Hippocampal formation (tissue), 2 donors: ENCODE measurements around the gene ZBTB9.
"Not testable (repeated sequence)": the region's sequence is repeated elsewhere in the genome, so short reads cannot be mapped to it uniquely, and the experiment has no call there.

Source experiments
- DNase-seq, 2 donors: peaks; one replicate each; lab custom pipeline; 2025; lab: John Stamatoyannopoulos, UW

ZBTB9 gene

DNA sequence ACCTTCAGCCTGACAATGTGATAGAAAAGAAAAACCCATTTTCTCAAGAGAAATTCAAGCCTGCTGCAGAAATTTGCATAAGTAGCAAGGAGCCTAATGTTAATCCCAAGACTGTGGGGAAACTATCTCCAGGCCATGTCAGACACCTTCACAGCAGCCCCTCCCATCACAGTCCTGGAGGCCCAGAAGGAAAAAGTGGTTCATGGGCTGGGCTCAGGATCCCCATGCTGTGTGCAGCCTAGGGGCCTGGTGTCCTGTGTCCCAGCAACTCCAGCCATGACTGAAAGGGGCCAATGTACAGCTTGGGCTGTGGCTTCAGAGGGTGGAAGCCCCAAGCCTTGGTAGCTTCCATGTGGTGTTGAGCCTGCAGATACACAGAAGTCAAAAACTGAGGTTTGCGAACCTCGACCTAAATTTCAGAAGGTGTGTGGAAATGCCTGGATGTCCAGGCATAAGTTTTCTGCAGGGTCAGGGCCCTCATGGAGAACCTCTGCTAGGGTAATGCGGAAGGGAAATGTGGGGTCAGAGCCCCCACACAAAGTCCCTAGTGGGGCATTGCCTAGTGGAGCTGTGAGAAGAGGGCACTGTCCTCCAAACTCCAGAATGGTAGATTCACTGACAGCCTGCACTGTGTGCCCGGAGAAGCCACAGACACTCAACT is 11.8 kb downstream of the ZBTB9 start:
- no peak for DNase-seq

DNA sequence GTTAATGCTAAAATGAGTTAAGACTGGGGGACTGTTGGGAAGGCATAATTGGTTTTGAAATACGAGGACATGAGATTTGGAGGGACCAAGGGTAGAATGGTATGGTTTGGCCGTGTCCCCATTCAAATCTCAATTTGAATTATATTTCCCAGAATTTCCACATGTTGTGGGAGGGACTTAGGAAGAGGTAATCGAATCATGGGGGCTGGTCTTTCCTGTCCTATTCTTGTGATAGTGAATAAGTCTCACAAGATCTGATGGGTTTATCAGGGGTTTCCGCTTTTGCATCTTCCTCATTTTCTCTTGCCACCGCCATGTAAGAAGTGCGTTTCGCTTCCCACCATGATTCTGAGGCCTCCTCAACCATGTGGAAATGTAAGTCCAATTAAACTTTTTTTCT is 12.7 kb downstream of the ZBTB9 start:
- DNase-seq = no peak

DNA sequence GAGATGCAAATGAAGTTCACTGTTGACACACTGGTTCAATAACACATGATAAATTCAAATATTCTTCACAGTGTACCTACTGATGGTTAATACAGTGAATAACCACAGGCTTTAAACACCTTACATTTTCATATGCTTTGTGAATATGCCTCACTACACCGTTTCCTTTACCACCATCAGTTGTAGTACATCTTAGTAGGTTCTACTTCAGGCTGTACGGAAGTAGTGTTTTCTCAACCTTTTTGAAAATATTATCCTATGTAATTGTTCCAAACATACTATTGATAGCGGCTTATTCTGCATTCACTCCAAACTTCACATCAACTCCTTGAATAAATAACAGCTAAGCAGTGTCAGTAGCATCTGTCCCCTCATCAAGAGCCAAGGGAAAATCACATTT is 15.3 kb downstream of the ZBTB9 start:
- no peak for DNase-seq

DNA sequence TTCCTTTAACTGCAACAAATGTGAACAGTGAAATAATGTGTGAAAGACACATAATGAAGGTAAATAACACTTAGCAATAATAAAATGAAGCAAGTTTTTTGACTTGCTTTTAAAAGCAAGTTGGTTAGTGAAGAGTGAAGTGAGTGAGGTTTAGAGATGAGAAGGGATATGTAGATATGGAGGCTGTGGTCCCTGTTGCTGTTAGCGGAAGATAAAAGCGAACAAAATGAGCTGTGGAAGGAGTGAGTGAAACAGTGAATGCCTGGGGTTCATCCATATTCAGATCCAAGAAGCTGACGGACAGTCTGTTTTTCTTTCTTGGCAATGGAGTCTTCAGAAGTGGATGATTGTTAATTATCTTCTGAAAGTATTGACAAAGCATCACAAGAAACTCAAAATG is 23.5 kb downstream of the ZBTB9 start:
- DNase-seq = no peak

DNA sequence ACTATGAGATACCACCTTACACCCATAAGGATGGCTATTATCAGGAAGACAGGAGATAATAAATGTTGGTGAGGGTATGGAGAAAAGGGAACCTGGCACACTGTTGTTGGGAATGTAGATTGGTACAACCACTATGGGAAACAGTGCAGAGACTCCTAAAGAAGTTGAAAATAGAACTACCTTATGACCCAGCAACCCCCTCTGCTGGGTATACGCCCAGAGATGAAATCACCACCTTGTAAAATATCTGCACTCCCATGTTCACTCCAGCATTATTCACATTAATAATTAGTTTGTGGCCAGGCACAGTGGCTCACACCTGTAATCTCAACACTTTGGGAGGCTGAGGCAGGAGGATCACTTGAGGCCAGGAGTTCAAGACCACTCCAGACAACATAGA is 26.8 kb downstream of the ZBTB9 start:
- DNase-seq = no peak

DNA sequence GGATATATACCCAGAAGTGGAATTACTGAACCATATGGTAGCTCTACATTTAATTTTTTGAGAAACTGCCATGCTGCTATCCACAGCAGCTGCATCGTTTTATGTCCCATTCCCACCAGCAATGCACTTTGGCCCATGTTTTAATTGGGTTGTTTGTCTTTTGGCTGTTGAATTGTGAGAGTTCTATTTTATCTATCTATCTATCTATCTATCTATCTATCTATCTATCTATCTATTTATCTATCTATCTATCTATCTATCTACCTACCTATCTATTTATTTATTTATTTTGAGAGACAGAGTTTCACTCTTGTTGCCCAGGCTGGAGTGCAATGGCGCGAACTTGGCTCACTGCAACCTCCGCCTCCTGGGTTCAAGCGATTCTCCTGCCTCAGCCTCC is 28.2 kb downstream of the ZBTB9 start:
- DNase-seq = not testable (repeated sequence)

DNA sequence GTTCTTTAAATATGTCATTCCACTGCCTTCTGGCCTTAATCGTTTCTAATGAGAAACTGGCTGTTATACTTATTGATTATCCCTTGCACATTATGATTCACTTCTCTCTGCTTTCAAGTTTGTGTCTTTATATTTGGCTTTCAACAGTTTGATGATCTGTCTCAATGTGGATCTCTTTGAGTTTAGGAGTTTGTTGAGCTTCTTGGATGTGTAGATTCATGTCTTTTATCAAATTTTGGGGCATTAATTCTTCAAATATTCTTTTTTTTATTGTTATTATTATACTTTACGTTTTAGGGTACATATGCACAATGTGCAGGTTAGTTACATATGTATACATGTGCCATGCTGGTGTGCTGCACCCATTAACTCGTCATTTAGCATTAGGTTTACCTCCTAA is 29.3 kb downstream of the ZBTB9 start:
- DNase-seq = no peak

DNA sequence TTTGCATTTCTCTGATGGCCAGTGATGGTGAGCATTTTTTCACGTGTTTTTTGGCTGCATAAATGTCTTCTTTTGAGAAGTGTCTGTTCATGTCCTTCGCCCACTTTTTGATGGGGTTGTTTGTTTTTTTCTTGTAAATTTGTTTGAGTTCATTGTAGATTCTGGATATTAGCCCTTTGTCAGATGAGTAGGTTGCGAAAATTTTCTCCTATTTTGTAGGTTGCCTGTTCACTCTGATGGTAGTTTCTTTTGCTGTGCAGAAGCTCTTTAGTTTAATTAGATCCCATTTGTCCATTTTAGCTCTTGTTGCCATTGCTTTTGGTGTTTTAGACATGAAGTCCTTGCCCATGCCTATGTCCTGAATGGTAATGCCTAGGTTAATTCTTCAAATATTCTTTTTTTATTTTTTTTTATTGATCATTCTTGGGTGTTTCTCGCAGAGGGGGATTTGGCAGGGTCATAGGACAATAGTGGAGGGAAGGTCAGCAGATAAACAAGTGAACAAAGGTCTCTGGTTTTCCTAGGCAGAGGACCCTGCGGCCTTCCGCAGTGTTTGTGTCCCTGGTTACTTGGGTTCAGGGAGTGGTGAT is 30.4 kb downstream of the ZBTB9 start:
- DNase-seq = not testable (repeated sequence)

DNA sequence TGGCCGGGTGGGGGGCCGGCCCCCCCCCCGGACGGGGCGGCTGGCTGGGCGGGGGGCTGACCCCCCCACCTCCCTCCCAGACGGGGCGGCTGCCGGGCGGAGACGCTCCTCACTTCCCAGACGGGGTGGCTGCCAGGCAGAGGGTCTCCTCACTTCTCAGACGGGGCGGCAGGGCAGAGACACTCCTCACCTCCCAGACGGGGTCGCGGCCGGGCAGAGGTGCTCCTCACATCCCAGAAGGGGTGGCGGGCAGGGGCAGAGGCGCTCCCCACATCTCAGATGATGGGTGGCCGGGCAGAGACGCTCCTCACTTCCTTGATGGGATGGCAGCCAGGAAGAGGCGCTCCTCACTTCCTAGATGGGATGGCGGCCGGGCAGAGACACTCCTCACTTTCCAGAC is 31.3 kb downstream of the ZBTB9 start:
- not testable (repeated sequence) for DNase-seq

DNA sequence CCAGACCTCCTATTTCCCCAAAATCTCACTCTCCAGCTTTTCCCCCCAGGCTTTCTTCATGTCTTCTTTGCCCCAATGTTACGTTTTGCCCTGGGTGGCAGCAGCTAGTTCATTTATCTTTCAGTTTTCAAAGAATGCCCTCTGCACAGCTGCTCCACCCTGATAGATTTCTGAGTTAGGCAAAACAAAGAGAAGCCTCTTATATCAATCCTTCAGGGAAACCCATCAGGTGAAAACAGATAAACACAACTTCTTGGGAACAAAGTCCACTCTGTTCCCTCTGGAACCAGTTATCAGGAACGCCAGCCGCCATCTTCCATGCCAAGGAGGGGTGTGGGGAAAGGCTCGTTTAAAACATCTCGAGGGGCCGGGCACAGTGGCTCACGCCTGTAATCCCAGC is 34.0 kb downstream of the ZBTB9 start:
- no peak for DNase-seq

DNA sequence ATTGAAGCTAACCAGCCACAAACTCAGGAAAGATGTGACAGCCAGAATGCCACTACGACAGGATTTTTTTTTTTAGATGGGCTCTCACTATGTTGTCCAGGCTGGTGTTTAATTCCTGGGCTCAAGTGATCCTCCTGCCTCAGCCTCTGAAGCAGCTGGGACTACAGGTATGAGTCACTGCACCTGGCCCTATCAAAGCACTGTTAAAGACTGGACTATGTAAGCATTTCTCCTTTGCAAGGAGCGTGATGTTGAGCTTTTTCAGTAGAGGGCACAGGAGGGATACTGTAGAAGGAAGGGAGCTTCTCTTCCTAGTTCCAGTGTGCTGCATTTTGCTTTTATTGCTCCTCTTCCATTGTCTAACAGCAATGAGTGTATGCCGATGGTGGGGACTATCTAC is 35.8 kb downstream of the ZBTB9 start:
- DNase-seq = no peak

DNA sequence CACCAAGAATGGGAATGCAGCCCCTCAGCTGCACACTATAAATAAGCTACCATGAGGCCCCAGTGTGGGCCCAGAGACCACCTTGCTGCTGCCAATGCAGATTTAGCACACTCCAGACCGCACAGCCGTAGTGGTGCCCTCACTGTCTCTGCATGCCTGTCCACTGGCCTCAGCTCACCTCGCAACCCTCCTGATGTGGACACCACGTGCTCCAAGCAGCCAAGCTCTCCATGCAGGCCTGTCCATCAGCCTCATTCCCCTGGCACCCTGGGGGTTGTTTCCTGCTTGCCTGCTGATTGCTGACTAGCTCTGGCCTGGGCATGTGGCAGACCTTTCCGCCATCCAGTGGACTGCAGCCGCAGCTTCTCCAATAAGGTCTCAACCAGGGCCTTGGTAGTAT is 36.2 kb downstream of the ZBTB9 start:
- DNase-seq = no peak

DNA sequence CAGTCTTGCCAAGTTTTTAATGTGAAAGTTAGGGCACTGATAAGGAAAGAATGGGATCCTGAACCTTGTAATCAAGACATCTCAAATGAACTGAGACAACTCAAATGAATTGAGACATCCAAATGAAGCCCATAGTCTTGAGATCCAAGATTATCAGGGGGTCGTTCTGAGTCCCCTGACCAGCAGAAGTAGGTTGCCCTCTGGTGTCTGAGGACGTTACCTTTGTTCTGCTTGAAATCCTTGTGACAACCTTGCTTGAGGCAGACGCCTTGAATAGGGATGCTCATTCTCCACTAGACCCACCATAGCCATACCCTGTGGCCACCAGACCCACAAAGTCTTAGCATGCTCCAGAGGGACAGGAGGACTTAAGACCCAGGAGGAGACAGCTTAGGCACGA is 37.7 kb downstream of the ZBTB9 start:
- no peak for DNase-seq

DNA sequence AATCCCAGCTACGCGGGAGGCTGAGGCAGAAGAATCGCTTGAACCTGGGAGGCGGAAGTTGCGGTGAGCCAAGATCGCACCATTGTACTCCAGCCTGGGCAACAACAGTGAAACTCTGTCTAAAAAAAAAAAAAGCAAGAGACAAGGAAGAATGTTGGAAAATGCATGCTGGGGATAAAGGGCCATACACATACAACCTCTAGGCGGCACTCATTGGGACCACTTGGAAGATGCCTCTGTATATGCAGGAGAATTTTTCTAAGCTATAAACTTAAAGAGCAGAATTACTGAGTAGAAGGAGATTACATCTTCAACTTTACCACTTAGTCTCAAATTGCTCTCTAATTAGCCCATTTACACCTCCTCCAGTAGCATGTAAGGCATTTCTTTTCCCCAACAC is 42.8 kb downstream of the ZBTB9 start:
- no peak for DNase-seq

DNA sequence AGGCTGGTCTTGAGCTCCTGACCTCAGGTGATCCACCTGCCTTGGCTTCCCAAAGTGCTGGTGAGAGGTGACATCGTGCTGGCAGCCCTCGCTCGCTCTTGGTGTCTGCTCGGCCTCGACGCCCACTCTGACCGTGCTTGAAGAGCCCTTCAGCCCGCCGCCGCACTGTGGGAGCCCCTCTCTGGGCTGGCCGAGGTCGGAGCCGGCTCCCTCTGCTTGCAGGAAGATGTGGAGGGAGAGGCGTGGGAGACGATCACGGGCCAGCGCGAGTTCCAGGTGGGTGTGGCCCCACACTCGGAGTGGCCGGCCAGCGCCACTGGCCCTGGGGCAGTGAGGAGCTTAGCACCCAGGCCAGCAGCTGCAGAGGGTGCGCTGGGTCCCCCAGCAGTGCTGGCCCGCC is 48.1 kb downstream of the ZBTB9 start:
- DNase-seq = no peak

DNA sequence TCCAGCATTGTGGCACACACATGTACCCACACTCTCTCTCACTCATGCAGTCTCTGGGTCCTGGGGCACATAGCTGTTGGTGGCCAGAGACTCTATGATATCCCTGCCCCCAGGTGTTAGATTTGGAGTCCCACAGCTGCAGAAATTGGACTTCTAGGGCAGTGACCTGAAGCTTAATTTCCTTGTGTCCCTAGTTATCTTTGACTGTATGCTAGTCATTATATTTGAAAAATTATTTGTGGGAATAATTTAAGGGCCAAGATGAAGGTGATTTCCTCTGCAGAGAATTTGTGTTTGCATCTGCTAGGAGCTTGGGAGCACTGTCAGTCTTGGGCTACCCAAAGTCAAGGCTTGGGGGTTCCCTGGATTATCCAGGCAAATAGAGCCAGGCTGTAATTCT is 50.1 kb downstream of the ZBTB9 start:
- no peak for DNase-seq

DNA sequence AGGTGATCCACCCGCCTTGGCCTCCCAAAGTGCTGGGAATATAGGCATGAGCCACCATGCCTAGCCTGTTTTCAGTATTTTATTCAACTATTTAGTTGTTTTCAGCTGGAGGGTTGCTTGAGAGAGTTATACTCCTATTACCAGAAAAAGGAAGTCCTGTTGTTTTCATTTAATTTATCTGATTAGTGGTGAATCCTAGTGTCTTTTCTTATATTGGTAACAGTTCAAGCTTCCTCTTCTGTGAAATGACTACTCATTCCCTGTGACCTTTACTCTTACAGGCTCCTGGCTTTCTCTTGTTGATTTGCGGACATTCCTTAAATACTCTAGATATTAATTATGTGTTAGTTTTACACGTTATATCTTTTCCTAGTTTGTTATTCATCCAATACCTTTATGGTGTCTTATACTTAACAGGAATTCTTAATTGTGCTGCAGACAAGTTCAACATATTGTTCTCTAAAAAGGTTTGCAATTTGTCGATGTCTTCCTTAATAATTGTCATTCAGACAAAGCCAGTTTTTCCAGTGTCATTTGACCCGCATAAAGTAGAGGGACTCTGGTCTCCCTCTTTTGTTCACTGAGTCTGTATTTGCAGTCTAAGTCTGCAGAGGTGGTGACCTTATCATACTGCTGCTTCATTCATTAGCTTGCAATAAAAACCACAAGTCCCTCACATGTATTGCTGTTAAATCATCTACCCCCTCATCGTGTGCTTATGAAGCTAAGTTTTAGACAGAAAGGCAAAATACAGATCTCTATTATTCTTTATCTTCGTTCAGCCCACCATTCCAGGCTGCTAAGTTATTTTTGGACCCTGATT is 51.4 kb downstream of the ZBTB9 start:
- DNase-seq = no peak
